ENCODE results near the gene DNAJC5G.

The DNAJC5G gene

GRCh38 chr2:27314709-27315108 is 39.5 kb downstream of the DNAJC5G start (continued):
- TF ChIP-seq AEBP2 (tag by site-specific recombination; IDR thresholded peaks at IDR 0.05; ENCODE audit: borderline replicate concordance) (no peak), ZBTB21 (tag by site-specific recombination; IDR thresholded peaks at IDR 0.05) (no peak), ZBTB26 (tag by site-specific recombination; optimal IDR thresholded peaks at IDR 0.05) (no peak), ZFHX2 (tag by site-specific recombination; conservative IDR thresholded peaks at IDR 0.05) (no peak)

- no peaks in the 10 kb centered on the region for H3K9me3 ChIP-seq (ENCODE audit: control insufficient read depth, insufficient read depth, low read depth, low read length)
- TF ChIP-seq ZNF426 (tag by site-specific recombination; IDR thresholded peaks at IDR 0.05) (no peak), ZNF555 (tag by site-specific recombination; conservative IDR thresholded peaks at IDR 0.05) (no peak), YY1 (tag by site-specific recombination; IDR thresholded peaks at IDR 0.05) (no peak), FEZF1 (tag by site-specific recombination; IDR thresholded peaks at IDR 0.05) (no peak), ZNF335 (tag by site-specific recombination; conservative IDR thresholded peaks at IDR 0.05) (no peak), GFI1B (tag by site-specific recombination; IDR thresholded peaks at IDR 0.05) (no peak)
- ChIA-PET CTCF (interaction anchor here (0.9 to 1.1 kb wide), 2 partner anchors 12 to 64 kb away, joined by 3 to 5 read pairs; no protein-coding TSS in a partner anchor), POLR2A (no interaction called here)
- no peak overlapping the region for H3K4me3 ChIP-seq (ENCODE audit: low read depth, low read length)
- peaks cover 0 to 30% of the 10 kb centered on the region in 2 experiments; a peak in 2 of 3 replicates for H3K36me3 ChIP-seq (ENCODE audit: control insufficient read depth in 2 of 2, insufficient read depth in 1 of 2, low read length in 2 of 2)
- peaks cover 8% of the 10 kb centered on the region; the same call in 1 of the 2 replicates for H3K4me1 ChIP-seq (ENCODE audit: control insufficient read depth, insufficient read depth, low read length)
- H3K27ac ChIP-seq (ENCODE audit: extremely low read depth, low read depth, low read length), result no peak overlapping the region
Observed at GRCh38 chr2:27315122-27315521, 39.9 kb downstream of the DNAJC5G start.

GRCh38 chr2:27316655-27317412 is 41.6 kb downstream of the DNAJC5G start:
- CTCF ChIA-PET, result interaction anchor here (6.5 kb wide), 1 partner anchor 13 kb away, joined by 50 read pairs; no protein-coding TSS in a partner anchor
- H3K27ac ChIP-seq (ENCODE audit: extremely low read depth, low read depth, low read length), result no peak overlapping the region
- TF ChIP-seq SCRT2 (tag by site-specific recombination; IDR thresholded peaks at IDR 0.05), result no peak
- no peak for TF ChIP-seq ZNF302 (tag by site-specific recombination; IDR thresholded peaks at IDR 0.05; ENCODE audit: low read depth)
- TF ChIP-seq KLF10 (tag by site-specific recombination; IDR thresholded peaks at IDR 0.05), result no peak
- TF ChIP-seq FEZF1 (tag by site-specific recombination; IDR thresholded peaks at IDR 0.05), result no peak
- no peak for TF ChIP-seq ZNF184 (tag by site-specific recombination; IDR thresholded peaks at IDR 0.05)
- no peak for TF ChIP-seq ZNF571 (tag by site-specific recombination; IDR thresholded peaks at IDR 0.05)
- TF ChIP-seq ZBTB20 (tag by site-specific recombination; IDR thresholded peaks at IDR 0.05), result 0 out of 2 replicates have a peak, but pooled peaks have one; percentile 2
- no peak for TF ChIP-seq ZNF626 (tag by site-specific recombination; IDR thresholded peaks at IDR 0.05)
- TF ChIP-seq ZNF544 (tag by site-specific recombination; IDR thresholded peaks at IDR 0.05), result peak; percentile 26; the same call in 1 of the 2 replicates
- no peak for TF ChIP-seq ZNF394 (tag by site-specific recombination; IDR thresholded peaks at IDR 0.05; ENCODE audit: borderline replicate concordance)
- TF ChIP-seq ZNF169 (tag by site-specific recombination; IDR thresholded peaks at IDR 0.05), result no peak
- no peak for TF ChIP-seq ZNF248 (tag by site-specific recombination; IDR thresholded peaks at IDR 0.05)
- no peak for TF ChIP-seq ZNF514 (tag by site-specific recombination; IDR thresholded peaks at IDR 0.05)
- TF ChIP-seq ZNF341 (tag by site-specific recombination; IDR thresholded peaks at IDR 0.05; ENCODE audit: low read depth), result peak; percentile 42; the same call in 1 of the 2 replicates
- TF ChIP-seq ZNF791 (tag by site-specific recombination; IDR thresholded peaks at IDR 0.05), result no peak
- TF ChIP-seq MZF1 (tag by site-specific recombination; IDR thresholded peaks at IDR 0.05; ENCODE audit: borderline replicate concordance), result no peak
- no peak for TF ChIP-seq ZNF37A (tag by site-specific recombination; IDR thresholded peaks at IDR 0.05)
- no peak for TF ChIP-seq OVOL3 (tag by site-specific recombination; IDR thresholded peaks at IDR 0.05)
- TF ChIP-seq RBAK (tag by site-specific recombination; IDR thresholded peaks at IDR 0.05), result no peak
- TF ChIP-seq ZBTB1 (tag by site-specific recombination; IDR thresholded peaks at IDR 0.05), result no peak

More at GRCh38 chr2:27316655-27317412, 41.6 kb downstream of the DNAJC5G start:
- H3K4me1 ChIP-seq (ENCODE audit: control insufficient read depth, insufficient read depth, low read length), result peaks cover 14% of the 10 kb centered on the region
- H3K4me3 ChIP-seq (ENCODE audit: low read depth, low read length), result no peak overlapping the region
- H3K36me3 ChIP-seq (ENCODE audit: control insufficient read depth in 2 of 2, insufficient read depth in 1 of 2, low read length in 2 of 2), result peaks cover 0 to 21% of the 10 kb centered on the region in 2 experiments; a peak in 1 of 3 replicates
- H3K9me3 ChIP-seq (ENCODE audit: control insufficient read depth, insufficient read depth, low read depth, low read length), result no peaks in the 10 kb centered on the region
- POLR2A ChIA-PET, result interaction anchor here (0.5 kb wide), 1 partner anchor 1435 kb away, joined by 4 read pairs; the partner anchor contains the start of gene PPP1CB

Data from HEK293 (cell line).